WTC11 (cell line): ENCODE data around the gene DNAJC18. TPM values are rescaled to one million over a fixed set of nuclear protein-coding genes. Genes with fewer than 3 reads are reported as not detected.

ENCODE experiments used
- ATAC-seq: fragments of 200-7000 bp; cut with Tn5 transposase; 2 replicates; pipeline ENCODE4 v1.10.0; 2021; ENCODE audit warnings: mild to moderate bottlenecking, moderate library complexity
- CTCF ChIA-PET: fragments of 300-600 bp; sonication (Branson Sonifier 250); formaldehyde crosslinking; loops from one replicate; lab custom pipeline; 2021; ENCODE audit warnings: antibody characterized with exemption; lab: Charles Lee
- POLR2A ChIA-PET: fragments of 350-600 bp; sonication (Branson Sonifier 250); formaldehyde crosslinking; loops from one replicate; lab custom pipeline; 2021; ENCODE audit warnings: antibody characterized with exemption; lab: Charles Lee
- DNase-seq: peaks from one replicate; pipeline ENCODE4 v3.0.0; 2021; ENCODE audit warnings: low spot score
- H3K27ac Mint-ChIP-seq: 2 replicates; pipeline ENCODE4 v1.8.0; 2021; ENCODE audit warnings: mixed read lengths
- H3K27me3 Mint-ChIP-seq: 2 replicates; pipeline ENCODE4 v1.8.0; 2021; ENCODE audit warnings: low read depth, mild to moderate bottlenecking, moderate library complexity, mixed read lengths
- H3K36me3 Mint-ChIP-seq: 2 replicates; pipeline ENCODE4 v1.8.0; 2021; ENCODE audit warnings: mixed read lengths
- H3K4me1 Mint-ChIP-seq: 2 replicates; pipeline ENCODE4 v1.8.0; 2022; ENCODE audit warnings: mixed read lengths
- H3K4me3 Mint-ChIP-seq: 2 replicates; pipeline ENCODE4 v1.8.0; 2021; ENCODE audit warnings: mild to moderate bottlenecking, moderate library complexity, mixed read lengths
- H3K9me3 Mint-ChIP-seq: 2 replicates; pipeline ENCODE4 v1.8.0; 2021; ENCODE audit warnings: mixed read lengths
- AR ChIP-seq: fragments of 250-450 bp; sonication (Bioruptor Pico); IDR thresholded peaks from 2 replicates; pipeline ENCODE4 v1.9.0; 2021; ENCODE audit warnings: mild to moderate bottlenecking
- ATF1 ChIP-seq: sonication (generic); formaldehyde crosslinking; IDR thresholded peaks from 2 replicates; pipeline ENCODE4 v1.8.1; 2023; ENCODE audit warnings: mild to moderate bottlenecking, moderate library complexity, missing genetic modification reagents
- ATF3 ChIP-seq: sonication (generic); formaldehyde crosslinking; conservative IDR thresholded peaks from 2 replicates; pipeline ENCODE4 v1.8.1; 2022; ENCODE audit warnings: mild to moderate bottlenecking, missing genetic modification reagents
- CREB1 ChIP-seq: sonication (generic); formaldehyde crosslinking; IDR thresholded peaks from 2 replicates; pipeline ENCODE4 v1.8.0; 2023; ENCODE audit warnings: mild to moderate bottlenecking, missing genetic modification reagents
- E2F5 ChIP-seq: sonication (generic); formaldehyde crosslinking; IDR thresholded peaks from 2 replicates; pipeline ENCODE4 v1.8.1; 2022; ENCODE audit warnings: mild to moderate bottlenecking, moderate library complexity, missing genetic modification reagents
- ETV6 ChIP-seq: sonication (generic); formaldehyde crosslinking; IDR thresholded peaks from 2 replicates; pipeline ENCODE4 v1.8.1; 2022; ENCODE audit warnings: mild to moderate bottlenecking, missing genetic modification reagents
- FOXJ3 ChIP-seq: sonication (generic); formaldehyde crosslinking; IDR thresholded peaks from 2 replicates; pipeline ENCODE4 v1.9.0; 2021; ENCODE audit warnings: missing genetic modification reagents, mild to moderate bottlenecking, borderline replicate concordance
- FOXK1 ChIP-seq: sonication (generic); formaldehyde crosslinking; IDR thresholded peaks from 2 replicates; pipeline ENCODE4 v1.8.0; 2022; ENCODE audit warnings: mild to moderate bottlenecking, moderate library complexity, missing genetic modification reagents
- NFATC4 ChIP-seq: fragments of 250-450 bp; sonication (Bioruptor Pico); IDR thresholded peaks from 2 replicates; pipeline ENCODE4 v1.9.0; 2021; ENCODE audit warnings: mild to moderate bottlenecking
- NFE2L1 ChIP-seq: sonication (generic); formaldehyde crosslinking; IDR thresholded peaks from 2 replicates; pipeline ENCODE4 v1.8.1; 2023; ENCODE audit warnings: missing genetic modification reagents
- NR1H2 ChIP-seq: sonication (generic); formaldehyde crosslinking; IDR thresholded peaks from 2 replicates; pipeline ENCODE4 v1.9.0; 2021; ENCODE audit warnings: mild to moderate bottlenecking, moderate library complexity, missing genetic modification reagents
- NR3C1 ChIP-seq: sonication (generic); formaldehyde crosslinking; conservative IDR thresholded peaks from 2 replicates; pipeline ENCODE4 v1.8.1; 2023; ENCODE audit warnings: low read depth, mild to moderate bottlenecking, missing genetic modification reagents
- PRDM15 ChIP-seq: sonication (generic); formaldehyde crosslinking; IDR thresholded peaks from 2 replicates; pipeline ENCODE4 v1.8.0; 2022; ENCODE audit warnings: missing genetic modification reagents
- STAT6 ChIP-seq: sonication (generic); formaldehyde crosslinking; conservative IDR thresholded peaks from 2 replicates; pipeline ENCODE4 v1.8.1; 2023; ENCODE audit warnings: mild to moderate bottlenecking, low read depth, missing genetic modification reagents, moderate library complexity
- ZNF317 ChIP-seq: sonication (generic); formaldehyde crosslinking; IDR thresholded peaks from 2 replicates; pipeline ENCODE4 v1.8.1; 2023; ENCODE audit warnings: low read depth, mild to moderate bottlenecking, moderate library complexity, missing genetic modification reagents, borderline replicate concordance
- ZSCAN18 ChIP-seq: fragments of 250-450 bp; sonication (Bioruptor Pico); IDR thresholded peaks from 2 replicates; pipeline ENCODE4 v2.1.2; 2022; ENCODE audit warnings: mild to moderate bottlenecking, moderate library complexity
- total RNA-seq: library from RNA; stranded (reverse); gene quantifications from 3 replicates; pipeline ENCODE4 v1.2.3, GENCODE V29; 2021

DNAJC18 gene
- total RNA-seq, 1 experiment from 2014 or later: 23.7 TPM

- TF ChIP-seq STAT6: no peak
- TF ChIP-seq NFATC4 (CRISPR knock-in tag): no peak
- no peak for TF ChIP-seq NFE2L1 (CRISPR knock-in tag)
Observed at GRCh38 chr5:139383993-139384590, 55.2 kb downstream of the DNAJC18 start (continued).

- no peak within 1 kb of the TSS for H3K27ac Mint-ChIP-seq
- ChIA-PET CTCF (interaction anchor here (1.0 kb wide), 1 partner anchor 19 kb away, joined by 4 read pairs; no protein-coding TSS in a partner anchor), POLR2A (no interaction called here)
- no peak for ATAC-seq
- no peaks in the 10 kb centered on the region for H3K9me3 Mint-ChIP-seq
- H3K36me3 Mint-ChIP-seq: no peaks in the 10 kb centered on the region
- no peak for DNase-seq
- TF ChIP-seq ZSCAN18: no peak
- no peak for TF ChIP-seq ATF1
- TF ChIP-seq CREB1 (CRISPR knock-in tag): no peak
- no peak for TF ChIP-seq FOXJ3 (CRISPR knock-in tag)
- H3K4me3 Mint-ChIP-seq: no peak within 1 kb of the TSS
- peaks cover 8% of the 10 kb centered on the region; the same call in 1 of the 2 replicates for H3K27me3 Mint-ChIP-seq
- H3K4me1 Mint-ChIP-seq: peaks cover 22% of the 10 kb centered on the region
Observed at GRCh38 chr5:139383275-139383992, 55.9 kb downstream of the DNAJC18 start, which contains the start of gene SLC23A1. Gene SLC23A1 (minus strand): TSS chr5:139383297. CDS start chr5:139383253, 44 bp downstream.

GRCh38 chr5:139382807-139383206 is 56.5 kb downstream of the DNAJC18 start:
- DNase-seq (no peak), ATAC-seq (no peak)
- Mint-ChIP-seq H3K9me3 (no peaks in the 10 kb centered on the region), H3K36me3 (no peaks in the 10 kb centered on the region), H3K4me3 (no peak overlapping the region), H3K4me1 (peaks cover 17% of the 10 kb centered on the region), H3K27ac (no peak overlapping the region), H3K27me3 (peaks cover 8% of the 10 kb centered on the region; the same call in 1 of the 2 replicates)
- no peak for TF ChIP-seq NR1H2 (CRISPR knock-in tag)
- no peak for TF ChIP-seq ATF3
- TF ChIP-seq PRDM15 (CRISPR knock-in tag): no peak
- no peak for TF ChIP-seq NR3C1
- TF ChIP-seq FOXJ3 (CRISPR knock-in tag): no peak
- no peak for TF ChIP-seq ZNF317 (CRISPR knock-in tag)
- TF ChIP-seq FOXK1 (CRISPR knock-in tag): no peak
- no peak for TF ChIP-seq E2F5 (CRISPR knock-in tag)
- TF ChIP-seq AR (CRISPR knock-in tag): no peak
- no peak for TF ChIP-seq NFATC4 (CRISPR knock-in tag)
- TF ChIP-seq ETV6 (CRISPR knock-in tag): no peak
- CTCF ChIA-PET: interaction anchor here (1.0 kb wide), 1 partner anchor 20 kb away, joined by 4 read pairs; no protein-coding TSS in a partner anchor
- POLR2A ChIA-PET: no interaction called here
